Progenitor cell of endocrine pancreas (in vitro differentiated cells): Measurements from ENCODE around the gene SYT1. TPM values are rescaled to one million over a fixed set of nuclear protein-coding genes. Genes with fewer than 3 reads are reported as not detected.

Source experiments
- DNase-seq: peaks from one replicate; pipeline ENCODE4 v3.0.0; 2021; ENCODE audit warnings: low spot score; ENCODE audit not compliant: unreplicated experiment
- H3K27ac Mint-ChIP-seq: 2 replicates; pipeline ENCODE4 v1.8.0; 2021; ENCODE audit warnings: mild to moderate bottlenecking, moderate library complexity, mixed read lengths
- H3K27me3 Mint-ChIP-seq: 2 replicates; pipeline ENCODE4 v1.8.0; 2021; ENCODE audit warnings: mixed read lengths
- H3K36me3 Mint-ChIP-seq: 2 replicates; pipeline ENCODE4 v1.8.0; 2022; ENCODE audit warnings: mixed read lengths; ENCODE audit not compliant: insufficient read depth
- H3K4me1 Mint-ChIP-seq: 2 replicates; pipeline ENCODE4 v1.8.0; 2021; ENCODE audit warnings: low read depth, mixed read lengths
- H3K4me3 Mint-ChIP-seq: 2 replicates; pipeline ENCODE4 v1.8.0; 2021; ENCODE audit warnings: low read depth, mild to moderate bottlenecking, moderate library complexity, mixed read lengths
- H3K9me3 Mint-ChIP-seq: 2 replicates; pipeline ENCODE4 v1.8.0; 2021; ENCODE audit warnings: low read depth, mixed read lengths
- total RNA-seq: library from RNA; stranded (reverse); gene quantifications from 2 replicates; pipeline ENCODE4 v1.2.1, GENCODE V29; 2021
- TF ChIP-seq, protein P1 (sequence below): fragments of 200-600 bp; sonication (generic); IDR thresholded peaks from one replicate; pipeline ENCODE4 v1.5.0; 2021; ENCODE audit warnings: antibody characterized with exemption, mild to moderate bottlenecking; ENCODE audit not compliant: unreplicated experiment

Gene SYT1
- total RNA-seq, 1 donor from 2014 or later, result 4.3 TPM

DNA sequence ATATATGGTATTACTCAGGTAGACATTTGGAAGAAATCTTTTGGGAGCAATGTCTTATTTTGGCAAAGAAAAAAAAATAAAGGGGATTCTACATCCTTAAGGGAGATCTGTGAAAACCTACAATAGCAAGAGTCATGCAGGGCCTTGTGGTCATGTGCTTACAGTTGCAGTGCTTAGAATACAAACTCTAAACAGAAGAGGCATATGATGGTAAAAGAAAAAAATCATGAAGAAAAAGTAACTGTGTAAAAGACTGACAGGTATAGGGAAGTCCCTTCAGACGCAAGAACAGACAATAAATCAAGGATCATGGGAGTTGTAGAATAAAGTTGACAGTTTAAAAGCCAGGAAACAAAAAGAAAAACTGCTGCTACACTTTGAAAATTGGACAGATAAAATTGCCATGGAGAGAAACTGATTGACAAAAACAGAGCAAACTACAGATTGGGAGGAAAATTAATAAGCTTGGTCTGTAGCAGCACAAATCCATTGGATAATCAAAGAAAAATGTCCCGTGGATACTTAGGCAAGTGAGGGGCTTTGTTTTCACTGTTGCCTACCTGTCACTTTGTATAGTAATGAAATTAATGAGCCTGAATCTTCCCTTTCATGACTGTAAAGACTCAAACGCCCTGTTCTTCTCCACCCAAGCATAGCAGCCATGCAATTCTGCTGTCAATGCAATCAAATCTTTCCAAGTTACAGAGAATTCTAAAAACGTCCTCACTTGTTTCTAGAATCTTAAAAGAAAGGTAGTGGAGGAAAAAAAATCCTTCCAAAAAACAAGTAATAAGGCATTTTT is 402.0 kb downstream of the SYT1 start:
- Mint-ChIP-seq H3K36me3 (no peaks in the 10 kb centered on the region), H3K27ac (no peak overlapping the region)
- no peak for DNase-seq

DNA sequence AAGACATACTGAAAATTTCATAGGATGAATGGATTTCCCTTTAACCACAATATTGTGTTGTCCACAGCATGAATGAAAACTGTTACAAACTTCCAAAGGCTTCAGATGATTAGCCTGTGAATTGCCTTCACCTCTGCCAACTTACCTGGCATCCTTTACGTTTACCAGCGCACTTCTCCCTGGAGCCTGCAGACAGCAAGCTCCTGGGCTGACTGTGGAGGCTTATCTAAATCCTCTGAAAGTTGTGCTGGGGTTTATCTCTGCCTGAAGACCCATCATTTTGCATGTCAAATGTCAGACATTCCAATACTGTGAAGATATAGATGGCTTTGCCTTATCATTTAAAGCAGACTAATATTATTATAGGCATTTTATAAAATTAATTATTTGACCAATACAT is 403.0 kb downstream of the SYT1 start:
- TF ChIP-seq, protein P1, sequence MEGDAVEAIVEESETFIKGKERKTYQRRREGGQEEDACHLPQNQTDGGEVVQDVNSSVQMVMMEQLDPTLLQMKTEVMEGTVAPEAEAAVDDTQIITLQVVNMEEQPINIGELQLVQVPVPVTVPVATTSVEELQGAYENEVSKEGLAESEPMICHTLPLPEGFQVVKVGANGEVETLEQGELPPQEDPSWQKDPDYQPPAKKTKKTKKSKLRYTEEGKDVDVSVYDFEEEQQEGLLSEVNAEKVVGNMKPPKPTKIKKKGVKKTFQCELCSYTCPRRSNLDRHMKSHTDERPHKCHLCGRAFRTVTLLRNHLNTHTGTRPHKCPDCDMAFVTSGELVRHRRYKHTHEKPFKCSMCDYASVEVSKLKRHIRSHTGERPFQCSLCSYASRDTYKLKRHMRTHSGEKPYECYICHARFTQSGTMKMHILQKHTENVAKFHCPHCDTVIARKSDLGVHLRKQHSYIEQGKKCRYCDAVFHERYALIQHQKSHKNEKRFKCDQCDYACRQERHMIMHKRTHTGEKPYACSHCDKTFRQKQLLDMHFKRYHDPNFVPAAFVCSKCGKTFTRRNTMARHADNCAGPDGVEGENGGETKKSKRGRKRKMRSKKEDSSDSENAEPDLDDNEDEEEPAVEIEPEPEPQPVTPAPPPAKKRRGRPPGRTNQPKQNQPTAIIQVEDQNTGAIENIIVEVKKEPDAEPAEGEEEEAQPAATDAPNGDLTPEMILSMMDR, result no peak
- H3K27ac Mint-ChIP-seq, result no peak overlapping the region
- H3K4me1 Mint-ChIP-seq, result no peaks in the 10 kb centered on the region
- no peaks in the 10 kb centered on the region for H3K27me3 Mint-ChIP-seq
- H3K9me3 Mint-ChIP-seq, result no peaks in the 10 kb centered on the region
- DNase-seq, result no peak
- H3K4me3 Mint-ChIP-seq, result no peak overlapping the region
- no peaks in the 10 kb centered on the region for H3K36me3 Mint-ChIP-seq

More for the DNA sequence above, 402.0 kb downstream of the SYT1 start:
- no peak overlapping the region for H3K4me3 Mint-ChIP-seq
- no peaks in the 10 kb centered on the region for H3K4me1 Mint-ChIP-seq
- no peaks in the 10 kb centered on the region for H3K9me3 Mint-ChIP-seq
- H3K27me3 Mint-ChIP-seq, result no peaks in the 10 kb centered on the region
- TF ChIP-seq, protein P1, result no peak

DNA sequence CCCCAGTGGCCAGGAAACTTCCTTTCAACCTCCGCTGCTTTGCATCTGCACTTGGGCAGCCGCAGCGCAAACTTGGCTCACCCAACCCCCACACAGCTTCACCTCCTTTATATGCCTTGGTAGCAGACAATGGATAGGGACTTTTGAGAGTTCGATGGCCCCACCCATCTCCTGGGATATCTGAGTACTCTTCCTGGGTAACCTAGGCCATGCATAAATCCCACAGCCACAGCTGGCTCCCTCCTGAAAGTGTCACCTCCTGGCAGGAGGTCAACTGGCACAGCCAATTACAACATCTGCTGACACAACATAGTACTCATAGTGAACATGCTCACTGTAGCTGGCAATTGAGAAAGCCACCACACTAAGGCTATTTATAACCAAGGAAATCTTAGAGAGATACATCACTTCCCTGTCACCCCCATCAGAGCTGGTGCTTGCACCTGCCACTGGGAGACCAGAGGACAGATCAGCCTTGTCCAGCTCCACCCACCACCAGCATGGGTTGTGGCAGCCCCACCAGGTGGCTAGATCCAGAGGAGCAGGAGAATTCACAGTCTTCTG is 410.0 kb downstream of the SYT1 start:
- no peak for DNase-seq
- Mint-ChIP-seq H3K36me3 (no peaks in the 10 kb centered on the region), H3K4me3 (no peak overlapping the region), H3K27ac (no peak overlapping the region), H3K4me1 (no peaks in the 10 kb centered on the region), H3K27me3 (no peaks in the 10 kb centered on the region), H3K9me3 (peaks cover 10% of the 10 kb centered on the region)
- TF ChIP-seq, protein P1, result no peak

- peaks cover 10% of the 10 kb centered on the region for H3K9me3 Mint-ChIP-seq
- no peak overlapping the region for H3K4me3 Mint-ChIP-seq
- no peaks in the 10 kb centered on the region for H3K27me3 Mint-ChIP-seq
- TF ChIP-seq, protein P1, result no peak
- no peaks in the 10 kb centered on the region for H3K36me3 Mint-ChIP-seq
- no peak for DNase-seq
- no peaks in the 10 kb centered on the region for H3K4me1 Mint-ChIP-seq
- no peak overlapping the region for H3K27ac Mint-ChIP-seq
These were observed 411.1 kb downstream of the SYT1 start for GRCh38 chr12:79275631-79276030.

DNA sequence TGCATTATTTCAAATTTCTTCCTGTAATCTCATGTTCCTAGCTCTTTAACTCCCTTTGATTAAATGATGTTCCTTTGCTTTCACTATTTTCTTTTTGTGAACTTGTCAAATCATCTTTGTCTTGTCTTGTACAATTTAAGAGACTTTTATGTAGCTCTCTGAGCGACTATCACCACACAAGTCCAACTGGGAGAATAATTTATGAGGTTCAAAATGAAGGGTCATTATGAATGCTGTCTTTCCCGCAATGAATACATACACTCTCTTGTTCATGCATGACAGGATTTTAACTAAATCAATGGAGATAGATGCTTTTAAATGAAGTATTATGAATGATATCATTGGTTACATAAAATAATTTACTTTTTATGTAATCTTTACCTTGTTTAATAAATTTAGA is 418.8 kb downstream of the SYT1 start:
- no peak overlapping the region for H3K4me3 Mint-ChIP-seq

More for the DNA sequence above, 418.8 kb downstream of the SYT1 start:
- TF ChIP-seq, protein P1, result no peak
- Mint-ChIP-seq H3K27me3 (no peaks in the 10 kb centered on the region), H3K4me1 (no peaks in the 10 kb centered on the region), H3K9me3 (peaks cover 11% of the 10 kb centered on the region), H3K36me3 (no peaks in the 10 kb centered on the region), H3K27ac (no peak overlapping the region)
- no peak for DNase-seq
